D721Med (cell line): ENCODE results near the gene NUP188.

Experiments used
- DNase-seq: peaks from one replicate; pipeline ENCODE4 v3.0.0; 2011; ENCODE audit warnings: low spot score; ENCODE audit not compliant: insufficient read length
- FAIRE-seq: peaks from 2 replicates; lab custom pipeline; 2011; peaks lifted over from hg19 to GRCh38; lab: Jason Lieb, UNC
- CTCF ChIP-seq: IDR thresholded peaks from 2 replicates; pipeline ENCODE4 v1.5.1; 2012; ENCODE audit warnings: mild to moderate bottlenecking, control low read depth; ENCODE audit not compliant: insufficient read depth; ENCODE audit errors: missing control alignments

The NUP188 gene

GRCh38 chr9:128902351-128903078 lies 45.0 kb upstream of the NUP188 start:
- DNase-seq (peak; percentile 4), FAIRE-seq (no peak)
- no peak for TF ChIP-seq CTCF

GRCh38 chr9:128903079-128903461 lies 44.4 kb upstream of the NUP188 start:
- FAIRE-seq (no peak), DNase-seq (no peak)
- no peak for TF ChIP-seq CTCF

GRCh38 chr9:128903871-128904620 lies 43.5 kb upstream of the NUP188 start:
- no peak for FAIRE-seq
- no peak for TF ChIP-seq CTCF
- DNase-seq, result no peak

GRCh38 chr9:128905964-128906363 lies 41.5 kb upstream of the NUP188 start:
- FAIRE-seq (no peak), DNase-seq (peak; percentile 17)
- TF ChIP-seq CTCF, result no peak

- DNase-seq, result no peak
- no peak for TF ChIP-seq CTCF
- FAIRE-seq, result no peak
These were observed 40.8 kb upstream of the NUP188 start for GRCh38 chr9:128906741-128907140.

- DNase-seq, result peak; percentile 8
- no peak for TF ChIP-seq CTCF
- FAIRE-seq, result no peak
These were observed 39.1 kb upstream of the NUP188 start for GRCh38 chr9:128908372-128908771.

GRCh38 chr9:128909859-128910258 lies 37.6 kb upstream of the NUP188 start:
- no peak for TF ChIP-seq CTCF
- no peak for FAIRE-seq
- DNase-seq, result peak; percentile 9
